MV-4-11 (cell line): ENCODE measurements around the gene RASGRF2.

ENCODE experiments used
- DNase-seq: peaks from one replicate; lab custom pipeline; 2025; lab: John Stamatoyannopoulos, UW

The RASGRF2 gene, protein sequence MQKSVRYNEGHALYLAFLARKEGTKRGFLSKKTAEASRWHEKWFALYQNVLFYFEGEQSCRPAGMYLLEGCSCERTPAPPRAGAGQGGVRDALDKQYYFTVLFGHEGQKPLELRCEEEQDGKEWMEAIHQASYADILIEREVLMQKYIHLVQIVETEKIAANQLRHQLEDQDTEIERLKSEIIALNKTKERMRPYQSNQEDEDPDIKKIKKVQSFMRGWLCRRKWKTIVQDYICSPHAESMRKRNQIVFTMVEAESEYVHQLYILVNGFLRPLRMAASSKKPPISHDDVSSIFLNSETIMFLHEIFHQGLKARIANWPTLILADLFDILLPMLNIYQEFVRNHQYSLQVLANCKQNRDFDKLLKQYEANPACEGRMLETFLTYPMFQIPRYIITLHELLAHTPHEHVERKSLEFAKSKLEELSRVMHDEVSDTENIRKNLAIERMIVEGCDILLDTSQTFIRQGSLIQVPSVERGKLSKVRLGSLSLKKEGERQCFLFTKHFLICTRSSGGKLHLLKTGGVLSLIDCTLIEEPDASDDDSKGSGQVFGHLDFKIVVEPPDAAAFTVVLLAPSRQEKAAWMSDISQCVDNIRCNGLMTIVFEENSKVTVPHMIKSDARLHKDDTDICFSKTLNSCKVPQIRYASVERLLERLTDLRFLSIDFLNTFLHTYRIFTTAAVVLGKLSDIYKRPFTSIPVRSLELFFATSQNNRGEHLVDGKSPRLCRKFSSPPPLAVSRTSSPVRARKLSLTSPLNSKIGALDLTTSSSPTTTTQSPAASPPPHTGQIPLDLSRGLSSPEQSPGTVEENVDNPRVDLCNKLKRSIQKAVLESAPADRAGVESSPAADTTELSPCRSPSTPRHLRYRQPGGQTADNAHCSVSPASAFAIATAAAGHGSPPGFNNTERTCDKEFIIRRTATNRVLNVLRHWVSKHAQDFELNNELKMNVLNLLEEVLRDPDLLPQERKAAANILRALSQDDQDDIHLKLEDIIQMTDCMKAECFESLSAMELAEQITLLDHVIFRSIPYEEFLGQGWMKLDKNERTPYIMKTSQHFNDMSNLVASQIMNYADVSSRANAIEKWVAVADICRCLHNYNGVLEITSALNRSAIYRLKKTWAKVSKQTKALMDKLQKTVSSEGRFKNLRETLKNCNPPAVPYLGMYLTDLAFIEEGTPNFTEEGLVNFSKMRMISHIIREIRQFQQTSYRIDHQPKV (N-terminal part only)

DNA sequence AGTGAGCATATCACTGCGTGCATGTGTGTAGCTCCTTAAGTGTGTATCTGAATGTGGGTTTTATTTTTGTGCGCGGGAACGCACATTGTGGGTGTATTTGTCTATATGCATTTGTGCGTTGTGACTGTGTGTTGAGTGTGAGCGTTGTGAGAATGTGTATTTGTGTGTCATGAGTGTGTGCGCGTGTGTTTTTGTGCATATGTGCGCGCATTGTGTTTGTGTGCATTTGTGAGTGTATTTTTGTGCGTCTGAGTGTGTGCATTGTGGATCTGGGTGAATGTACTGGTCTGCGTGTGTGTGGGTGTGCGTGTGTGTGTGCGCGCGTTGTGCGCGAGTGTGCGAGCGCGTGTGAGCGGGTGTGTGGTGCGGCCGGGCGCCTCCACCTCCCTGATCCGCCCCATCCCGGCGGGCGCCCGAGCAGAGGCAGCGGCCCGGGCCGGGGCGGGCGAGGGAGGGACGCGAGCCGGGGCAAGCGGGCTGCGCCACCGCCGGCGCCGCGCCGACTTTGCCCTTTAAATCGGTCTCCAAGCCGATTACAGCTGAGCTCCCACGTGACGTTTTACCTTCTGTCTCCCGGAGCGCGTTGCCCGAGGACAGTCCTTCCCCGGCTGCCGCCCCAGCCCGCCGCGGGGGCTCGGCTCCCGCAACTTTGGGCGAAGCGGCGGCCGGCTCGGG, at the start of gene RASGRF2:
RASGRF2 (plus strand) TSS at position 596 of the 675 bp plus-strand sequence. CDS start 376 bp downstream, outside the sequence.
- DNase-seq: no peak

- no peak for DNase-seq
Measured at GRCh38 chr5:80912479-80912878, 47.7 kb upstream of the RASGRF2 start.

DNA sequence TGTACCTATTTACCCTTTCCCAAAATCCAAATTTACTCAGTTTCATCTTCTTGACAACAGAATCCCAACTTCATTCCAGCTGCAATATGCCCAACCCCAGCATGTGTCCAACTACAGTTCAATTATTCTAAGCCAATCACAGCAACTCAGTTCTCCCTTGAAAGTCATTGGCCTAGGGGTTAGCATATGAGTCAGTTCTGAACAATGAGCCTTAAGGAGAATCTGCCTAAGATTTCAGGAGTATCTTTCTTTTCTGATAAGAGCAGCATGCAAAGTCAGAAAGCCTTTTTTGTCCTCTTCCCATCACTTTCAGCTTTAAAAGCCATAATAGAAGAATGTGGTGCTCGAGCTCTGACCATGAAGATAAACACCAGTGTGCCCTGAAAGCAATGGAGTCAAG, 44.4 kb upstream of the RASGRF2 start:
- DNase-seq: no peak

- DNase-seq: no peak
Measured at GRCh38 chr5:80916676-80917075, 43.5 kb upstream of the RASGRF2 start.

DNA sequence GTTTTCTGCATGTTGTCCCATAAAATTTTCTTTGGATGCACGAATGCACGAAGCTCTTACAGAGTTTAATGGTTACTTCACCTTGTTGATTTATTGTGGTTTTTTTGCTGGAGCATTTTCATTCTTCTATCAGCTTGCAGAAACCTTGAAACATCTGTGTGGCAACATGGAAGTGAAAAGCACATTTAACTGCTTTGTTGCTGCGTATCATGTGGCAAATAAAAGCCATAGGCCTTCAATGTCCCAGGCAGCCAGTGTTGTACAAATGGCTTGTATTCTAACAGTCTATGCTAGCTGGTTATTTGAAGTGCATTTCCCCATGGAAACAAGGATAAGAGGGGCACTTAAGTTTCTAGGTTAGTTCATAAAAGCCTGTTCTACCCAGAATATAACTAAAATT, 42.5 kb upstream of the RASGRF2 start:
- no peak for DNase-seq

DNA sequence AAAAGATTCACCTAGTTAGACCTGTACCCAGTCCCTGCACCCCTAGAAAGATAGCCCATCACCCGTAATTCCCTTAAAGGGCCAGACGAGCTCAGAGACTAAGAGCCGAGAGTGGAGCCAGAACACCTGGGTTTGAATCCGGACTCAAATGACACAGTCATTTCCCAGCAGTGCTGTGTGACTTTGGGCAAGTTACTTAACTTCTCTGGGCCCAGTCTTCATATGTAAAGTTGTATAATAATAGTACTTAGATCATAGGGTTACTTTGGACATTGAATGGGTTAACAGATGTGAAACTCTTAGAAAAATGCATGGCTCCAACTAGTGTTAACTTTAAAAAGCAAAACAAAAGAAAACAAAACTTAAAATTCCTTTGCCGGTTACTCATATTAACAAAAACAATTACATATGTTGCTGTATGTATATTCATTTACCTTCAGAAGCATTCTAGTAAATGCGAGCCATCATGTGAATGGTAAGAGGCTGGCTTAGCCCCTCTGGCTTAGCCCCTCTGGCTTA, 40.4 kb upstream of the RASGRF2 start:
- DNase-seq: no peak

- no peak for DNase-seq
Measured at GRCh38 chr5:80920333-80920732, 39.8 kb upstream of the RASGRF2 start.

- no peak for DNase-seq
Measured at GRCh38 chr5:80921026-80921425, 39.1 kb upstream of the RASGRF2 start.

GRCh38 chr5:80925931-80926330, 34.2 kb upstream of the RASGRF2 start:
- peak; percentile 71 for DNase-seq

DNA sequence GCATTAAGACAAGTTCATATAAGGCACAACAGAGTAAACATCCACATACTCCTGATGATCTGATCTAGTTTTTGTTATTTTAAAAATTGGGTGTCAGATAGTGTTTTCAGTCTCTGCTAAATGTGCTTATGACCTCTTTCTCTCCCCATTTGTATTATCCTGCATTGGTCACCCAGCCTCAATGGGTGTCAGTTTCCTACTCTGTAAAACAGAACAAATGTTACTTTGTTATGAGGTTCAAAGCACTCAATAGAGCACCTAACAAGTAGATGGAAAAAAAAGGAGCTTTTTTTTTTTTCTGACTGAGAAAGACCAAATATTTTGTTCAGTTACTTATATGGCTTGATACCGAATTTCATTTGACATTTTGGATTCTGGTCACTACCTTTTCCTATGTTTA, 33.6 kb upstream of the RASGRF2 start:
- no peak for DNase-seq

GRCh38 chr5:80926979-80927656, 33.0 kb upstream of the RASGRF2 start:
- peak; percentile 75 for DNase-seq

DNA sequence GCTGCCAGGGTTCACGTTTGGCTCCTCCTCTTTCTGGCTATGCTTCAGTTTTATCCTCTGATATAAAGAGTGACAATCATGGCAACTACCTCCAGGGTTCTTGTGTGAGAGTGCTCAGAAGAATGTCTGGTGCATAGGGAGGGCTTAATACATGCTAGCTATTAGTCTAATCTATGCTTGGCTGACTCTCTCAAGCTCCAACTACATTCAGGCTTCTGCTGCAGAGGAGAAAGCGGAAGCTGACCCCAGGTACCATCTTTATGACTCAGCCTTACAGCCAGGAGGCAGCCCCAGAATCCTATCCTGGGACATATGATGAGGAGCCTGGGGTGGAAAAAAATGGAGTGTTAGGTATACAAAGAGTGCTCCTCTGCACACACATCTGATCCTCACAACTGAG, 32.1 kb upstream of the RASGRF2 start:
- no peak for DNase-seq

GRCh38 chr5:80930940-80931339, 29.2 kb upstream of the RASGRF2 start:
- no peak for DNase-seq

DNA sequence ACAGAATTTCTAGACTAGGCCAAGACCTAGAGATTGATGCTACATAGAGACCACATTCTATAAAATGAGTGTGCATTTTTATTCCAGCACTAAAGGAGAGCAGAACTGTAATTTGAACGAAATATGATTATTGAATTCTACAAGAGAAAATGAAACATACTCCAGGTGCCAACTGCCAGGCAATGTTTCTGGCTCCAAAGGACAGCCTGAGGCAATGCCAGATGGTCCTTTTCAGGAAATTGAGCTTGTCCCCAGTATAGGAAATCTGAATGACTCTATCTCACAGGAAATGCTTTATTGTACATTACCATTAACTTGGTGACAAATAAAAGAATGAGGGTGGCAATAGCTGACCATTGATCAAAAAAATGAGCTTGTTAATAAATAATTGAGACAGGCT, 28.8 kb upstream of the RASGRF2 start:
- no peak for DNase-seq

- DNase-seq: no peak
Measured at GRCh38 chr5:80933036-80933435, 27.1 kb upstream of the RASGRF2 start.

- DNase-seq: no peak
Measured at GRCh38 chr5:80934751-80935150, 25.4 kb upstream of the RASGRF2 start.

- DNase-seq: no peak
Measured at GRCh38 chr5:80935811-80936385, 24.3 kb upstream of the RASGRF2 start.

GRCh38 chr5:80936881-80937280, 23.3 kb upstream of the RASGRF2 start:
- DNase-seq: no peak

DNA sequence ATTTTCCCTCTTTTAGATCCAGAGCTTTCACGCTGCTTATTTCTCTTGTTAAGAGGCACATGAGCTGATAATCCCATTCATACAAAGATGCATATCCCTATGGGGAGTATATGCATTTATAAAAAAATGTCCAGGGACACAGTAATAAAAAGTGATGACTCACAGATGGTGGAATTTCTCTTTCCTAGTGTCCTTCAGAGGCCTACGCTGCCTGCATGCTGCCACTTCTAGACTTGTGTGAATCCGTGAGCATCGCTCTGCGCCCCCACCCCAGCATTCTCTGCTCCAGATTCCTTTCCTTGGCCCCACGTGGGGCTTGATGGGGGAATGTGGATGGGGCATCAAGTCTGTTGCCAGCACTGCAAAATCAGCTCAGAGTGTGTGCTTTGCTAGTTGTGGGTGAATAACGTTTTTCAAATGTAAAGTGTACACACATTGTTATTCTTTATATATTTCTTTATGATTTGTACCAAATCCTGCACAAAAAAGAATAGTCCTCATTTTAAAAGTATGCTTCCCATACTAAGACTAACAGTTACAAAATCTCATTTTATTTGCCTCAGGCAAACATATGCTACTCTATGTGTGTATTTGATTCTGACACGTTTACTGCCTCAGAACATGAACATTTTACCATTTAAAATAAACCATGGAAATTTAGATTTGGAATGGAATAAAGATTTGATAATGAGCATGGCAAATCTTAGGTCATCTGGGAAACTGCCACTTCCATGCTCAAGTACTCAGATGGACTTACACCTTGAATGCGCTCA, 22.4 kb upstream of the RASGRF2 start:
- DNase-seq: no peak

GRCh38 chr5:80941496-80941895, 18.7 kb upstream of the RASGRF2 start:
- DNase-seq: no peak
